ENCODE data around the gene EBF3. TPM values are rescaled to one million over a fixed set of nuclear protein-coding genes. Genes with fewer than 3 reads are reported as not detected.

Gene EBF3
- total and polyA plus RNA-seq, 2 donors, result 5.1 to 29.4 TPM

DNA sequence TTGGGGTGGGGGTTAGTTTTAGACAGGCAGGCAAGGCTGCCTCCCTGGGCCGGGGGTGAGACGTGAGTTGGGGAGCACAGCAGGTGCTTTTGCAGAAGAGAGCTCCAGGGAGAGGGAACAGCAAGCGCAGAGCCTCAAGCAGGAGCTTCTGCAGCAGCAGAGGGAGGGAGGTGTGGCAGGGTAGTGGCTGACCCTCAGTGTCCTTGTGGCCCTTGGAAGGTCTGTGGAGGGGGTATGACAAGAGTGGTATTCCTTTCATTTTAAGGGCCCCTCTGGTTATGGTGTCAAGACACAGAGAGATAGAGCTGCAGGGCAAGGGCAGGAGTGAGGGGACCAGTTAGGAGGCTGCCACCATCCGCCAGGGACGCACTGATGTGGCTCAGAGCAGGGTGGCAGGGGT lies 138.9 kb downstream of the EBF3 start:
- WGBS, result 92% methylated on average over 5 of the region's 5 CpGs
- H3K4me1 ChIP-seq (ENCODE audit: insufficient read depth), result no peaks in the 10 kb centered on the region

GRCh38 chr10:129820451-129820850 lies 143.6 kb downstream of the EBF3 start:
- no peaks in the 10 kb centered on the region for H3K4me1 ChIP-seq (ENCODE audit: insufficient read depth)
- H3K4me3 ChIP-seq (ENCODE audit: low read depth, low read length), result no peak overlapping the region
- no peaks in the 10 kb centered on the region for H3K36me3 ChIP-seq (ENCODE audit: insufficient read depth)
- H3K27ac ChIP-seq (ENCODE audit: low read depth), result no peak overlapping the region
- no peak for DNase-seq (ENCODE audit: extremely low spot score)
- WGBS, result 96% methylated on average over 3 of the region's 3 CpGs

More for the DNA sequence above, 138.9 kb downstream of the EBF3 start:
- Histone ChIP-seq H3K36me3 (ENCODE audit: insufficient read depth) (no peaks in the 10 kb centered on the region), H3K4me3 (ENCODE audit: low read depth, low read length) (no peak overlapping the region), H3K27ac (ENCODE audit: low read depth) (no peak overlapping the region)
- DNase-seq (ENCODE audit: extremely low spot score), result no peak

- H3K4me1 ChIP-seq (ENCODE audit: insufficient read depth), result no peaks in the 10 kb centered on the region
- no peaks in the 10 kb centered on the region for H3K36me3 ChIP-seq (ENCODE audit: insufficient read depth)
- no peak overlapping the region for H3K27ac ChIP-seq (ENCODE audit: low read depth)
- DNase-seq (ENCODE audit: extremely low spot score), result no peak
- H3K4me3 ChIP-seq (ENCODE audit: low read depth, low read length), result no peak overlapping the region
- WGBS, result 90% methylated on average over 8 of the region's 8 CpGs
These were observed 147.4 kb downstream of the EBF3 start for GRCh38 chr10:129816656-129817045.

GRCh38 chr10:129815898-129816655 lies 148.0 kb downstream of the EBF3 start:
- H3K36me3 ChIP-seq (ENCODE audit: insufficient read depth), result no peaks in the 10 kb centered on the region
- H3K27ac ChIP-seq (ENCODE audit: low read depth), result no peak overlapping the region
- H3K4me1 ChIP-seq (ENCODE audit: insufficient read depth), result no peaks in the 10 kb centered on the region
- 91% methylated on average over 17 of the region's 17 CpGs for WGBS
- no peak for DNase-seq (ENCODE audit: extremely low spot score)
- H3K4me3 ChIP-seq (ENCODE audit: low read depth, low read length), result no peak overlapping the region

GRCh38 chr10:129814681-129815646 lies 149.1 kb downstream of the EBF3 start:
- Histone ChIP-seq H3K4me3 (ENCODE audit: low read depth, low read length) (no peak overlapping the region), H3K36me3 (ENCODE audit: insufficient read depth) (no peaks in the 10 kb centered on the region), H3K27ac (ENCODE audit: low read depth) (no peak overlapping the region), H3K4me1 (ENCODE audit: insufficient read depth) (no peaks in the 10 kb centered on the region)
- 41% methylated on average over 12 of the region's 12 CpGs for WGBS
- no peak for DNase-seq (ENCODE audit: extremely low spot score)

- WGBS, result 74% methylated on average over 7 of the region's 7 CpGs
- H3K4me3 ChIP-seq (ENCODE audit: low read depth, low read length), result no peak overlapping the region
- no peak for DNase-seq (ENCODE audit: extremely low spot score)
- H3K27ac ChIP-seq (ENCODE audit: low read depth), result no peak overlapping the region
- H3K36me3 ChIP-seq (ENCODE audit: insufficient read depth), result no peaks in the 10 kb centered on the region
- no peaks in the 10 kb centered on the region for H3K4me1 ChIP-seq (ENCODE audit: insufficient read depth)
These were observed 151.7 kb downstream of the EBF3 start for GRCh38 chr10:129812398-129812797.

DNA sequence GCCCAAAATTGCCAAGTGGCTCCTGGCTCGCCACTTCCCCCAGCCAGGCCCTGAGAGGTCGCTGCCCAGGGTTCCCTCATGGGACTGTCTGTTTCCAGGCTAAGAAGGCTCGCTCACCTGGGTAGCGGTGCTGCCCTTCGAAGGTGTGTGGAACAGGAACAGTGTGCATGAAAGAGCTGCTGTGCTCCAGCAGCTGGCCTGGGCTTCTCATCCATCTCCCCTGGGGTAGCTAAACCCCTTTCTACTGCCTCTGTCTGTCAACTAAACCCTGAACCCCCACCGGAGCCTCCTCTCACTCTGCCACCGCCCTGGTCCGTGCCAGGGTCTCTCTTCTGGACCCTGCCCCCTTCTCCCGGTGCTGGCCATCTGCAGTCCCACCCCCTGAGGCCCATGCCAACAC lies 152.9 kb downstream of the EBF3 start:
- H3K4me3 ChIP-seq (ENCODE audit: low read depth, low read length), result no peak overlapping the region
- no peak for DNase-seq (ENCODE audit: extremely low spot score)
- no peaks in the 10 kb centered on the region for H3K4me1 ChIP-seq (ENCODE audit: insufficient read depth)
- H3K36me3 ChIP-seq (ENCODE audit: insufficient read depth), result no peaks in the 10 kb centered on the region
- 83% methylated on average over 9 of the region's 9 CpGs for WGBS
- no peak overlapping the region for H3K27ac ChIP-seq (ENCODE audit: low read depth)

DNA sequence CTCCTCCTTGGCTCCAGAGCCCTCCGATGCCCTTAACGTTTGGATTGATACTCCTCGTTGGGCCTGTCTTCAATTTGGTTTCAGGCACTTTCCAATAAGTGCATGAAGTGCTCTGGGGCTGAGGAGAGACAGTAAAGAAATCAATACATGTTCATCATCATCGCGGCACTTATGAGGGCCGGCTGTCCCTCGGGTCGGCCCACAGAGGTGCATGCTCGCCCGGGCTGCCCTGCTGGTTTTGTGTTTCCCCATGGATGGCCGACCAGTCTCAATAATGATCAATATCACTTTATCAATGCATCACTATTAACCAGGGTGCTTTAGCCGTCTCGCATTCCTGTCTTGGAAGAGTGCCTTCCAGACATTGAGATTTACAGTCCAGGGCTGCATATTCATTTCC lies 154.2 kb downstream of the EBF3 start:
- Histone ChIP-seq H3K27ac (ENCODE audit: low read depth) (no peak overlapping the region), H3K4me1 (ENCODE audit: insufficient read depth) (no peaks in the 10 kb centered on the region), H3K36me3 (ENCODE audit: insufficient read depth) (no peaks in the 10 kb centered on the region), H3K4me3 (ENCODE audit: low read depth, low read length) (no peak overlapping the region)
- WGBS, result 82% methylated on average over 13 of the region's 13 CpGs
- no peak for DNase-seq (ENCODE audit: extremely low spot score)

- Histone ChIP-seq H3K4me1 (ENCODE audit: insufficient read depth) (no peaks in the 10 kb centered on the region), H3K36me3 (ENCODE audit: insufficient read depth) (no peaks in the 10 kb centered on the region), H3K27ac (ENCODE audit: low read depth) (no peak overlapping the region), H3K4me3 (ENCODE audit: low read depth, low read length) (no peak overlapping the region)
- no peak for DNase-seq (ENCODE audit: extremely low spot score)
- WGBS, result 79% methylated on average over 9 of the region's 9 CpGs
These were observed 154.6 kb downstream of the EBF3 start for GRCh38 chr10:129809431-129809830.

DNA sequence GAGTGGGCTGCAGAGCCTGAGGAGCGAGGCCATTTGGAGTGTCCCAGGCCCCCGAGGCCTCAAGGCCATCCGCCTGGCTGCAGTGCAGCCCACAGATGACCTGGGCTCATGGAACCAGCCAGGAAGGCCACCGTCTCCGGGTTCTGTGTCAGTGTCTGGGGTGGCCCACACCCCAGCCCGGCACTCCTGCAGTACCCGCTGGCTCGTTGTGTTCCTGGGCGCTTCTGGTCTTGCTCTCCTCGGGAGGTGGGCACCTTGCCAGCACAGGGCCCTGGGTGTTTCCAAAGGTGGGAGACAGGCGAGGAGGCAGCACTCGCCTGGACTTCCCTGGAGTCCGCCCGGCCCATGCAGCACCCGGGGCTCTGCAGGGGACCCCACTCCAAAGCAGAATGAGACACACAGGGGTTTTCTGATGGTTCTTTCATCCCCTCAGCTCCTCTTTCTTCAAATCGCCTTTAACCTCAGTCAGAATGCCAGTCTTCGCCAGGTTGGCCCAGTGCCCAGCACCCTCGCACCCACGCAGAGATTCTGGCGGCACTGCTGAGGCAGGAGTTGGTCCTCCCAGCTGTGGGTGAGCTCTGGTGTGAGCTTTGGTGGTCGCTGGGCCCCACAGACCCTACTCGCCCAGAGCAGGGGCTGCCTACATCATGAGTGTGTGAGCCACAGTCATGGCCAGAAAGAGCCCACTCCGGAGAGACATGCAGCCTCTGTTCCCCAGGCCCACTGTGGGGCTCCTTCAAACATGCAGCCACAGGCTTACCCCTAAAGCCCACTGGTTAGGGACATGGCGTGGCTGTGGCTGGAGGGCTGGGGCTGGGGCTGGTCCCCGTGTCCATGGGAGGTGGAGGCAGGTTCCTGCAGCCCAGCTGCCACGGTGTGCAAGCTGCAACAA lies 155.7 kb downstream of the EBF3 start:
- 85% methylated on average over 26 of the region's 26 CpGs for WGBS
- no peak overlapping the region for H3K4me3 ChIP-seq (ENCODE audit: low read depth, low read length)
- DNase-seq (ENCODE audit: extremely low spot score), result no peak
- no peaks in the 10 kb centered on the region for H3K36me3 ChIP-seq (ENCODE audit: insufficient read depth)
- H3K4me1 ChIP-seq (ENCODE audit: insufficient read depth), result no peaks in the 10 kb centered on the region
- H3K27ac ChIP-seq (ENCODE audit: low read depth), result no peak overlapping the region

- Histone ChIP-seq H3K36me3 (ENCODE audit: insufficient read depth) (no peaks in the 10 kb centered on the region), H3K27ac (ENCODE audit: low read depth) (no peak overlapping the region), H3K4me1 (ENCODE audit: insufficient read depth) (no peaks in the 10 kb centered on the region), H3K4me3 (ENCODE audit: low read depth, low read length) (no peak overlapping the region)
- DNase-seq (ENCODE audit: extremely low spot score), result no peak
- 83% methylated on average over 7 of the region's 7 CpGs for WGBS
These were observed 156.9 kb downstream of the EBF3 start for GRCh38 chr10:129807211-129807610.

- no peak overlapping the region for H3K27ac ChIP-seq (ENCODE audit: low read depth)
- DNase-seq (ENCODE audit: extremely low spot score), result no peak
- no peaks in the 10 kb centered on the region for H3K36me3 ChIP-seq (ENCODE audit: insufficient read depth)
- no peaks in the 10 kb centered on the region for H3K4me1 ChIP-seq (ENCODE audit: insufficient read depth)
- H3K4me3 ChIP-seq (ENCODE audit: low read depth, low read length), result no peak overlapping the region
- 64% methylated on average over 14 of the region's 14 CpGs for WGBS
These were observed 163.2 kb downstream of the EBF3 start for GRCh38 chr10:129800796-129801340.

DNA sequence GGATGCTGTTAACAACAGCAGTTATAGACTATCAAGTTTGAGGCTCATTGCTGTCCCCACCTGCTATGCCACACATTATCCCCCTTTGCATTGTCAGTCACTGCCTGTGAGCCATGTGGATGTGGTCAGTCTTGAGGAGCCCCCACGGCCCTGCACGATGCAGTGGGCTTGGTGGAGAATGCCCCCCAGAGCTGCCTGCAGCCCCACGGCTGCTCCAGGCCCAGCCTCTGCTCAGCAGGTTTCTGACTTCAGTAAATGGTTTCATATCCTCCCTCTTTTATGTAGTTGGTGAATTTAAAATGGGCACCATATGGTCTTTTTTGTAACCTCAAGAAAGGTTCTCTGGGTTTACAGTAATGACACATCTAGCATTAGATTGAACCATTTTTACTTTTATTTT lies 164.1 kb downstream of the EBF3 start:
- WGBS, result 82% methylated on average over 3 of the region's 3 CpGs
- Histone ChIP-seq H3K4me1 (ENCODE audit: insufficient read depth) (no peaks in the 10 kb centered on the region), H3K36me3 (ENCODE audit: insufficient read depth) (no peaks in the 10 kb centered on the region), H3K4me3 (ENCODE audit: low read depth, low read length) (no peak overlapping the region), H3K27ac (ENCODE audit: low read depth) (no peak overlapping the region)
- DNase-seq (ENCODE audit: extremely low spot score), result no peak
